H1 (cell line): ENCODE data around the gene KIF1B. TPM values are rescaled to one million over a fixed set of nuclear protein-coding genes. Genes with fewer than 3 reads are reported as not detected.

Experiments
- CTCF ChIA-PET: fragments of 300-600 bp; sonication (Branson Sonifier 250); formaldehyde crosslinking; loops from one replicate; lab custom pipeline; 2021; ENCODE audit not compliant: partially characterized antibody; lab: Charles Lee
- POLR2A ChIA-PET: fragments of 300-600 bp; sonication (Branson Sonifier 250); formaldehyde crosslinking; loops from one replicate; lab custom pipeline; 2021; ENCODE audit warnings: inconsistent platforms; ENCODE audit not compliant: partially characterized antibody; lab: Charles Lee
- DNase-seq, 2 experiments: peaks; one replicate each; pipeline versions ENCODE4 v3.0.0 to v3.0.0-alpha.2; 2010 to 2022; ENCODE audit warnings: low spot score in 2 of 2, low read depth in 1 of 2, mixed read lengths in 1 of 2
- FAIRE-seq: peaks from 2 replicates; lab custom pipeline; 2011; peaks lifted over from hg19 to GRCh38; lab: Jason Lieb, UNC
- H2AFZ ChIP-seq: 2 replicates; pipeline ENCODE4 v1.8.1; 2012; ENCODE audit warnings: low read length, inconsistent platforms
- H2AK5ac ChIP-seq: 2 replicates; pipeline ENCODE4 v1.6.1; 2013; ENCODE audit warnings: low read depth, low read length
- H2BK120ac ChIP-seq: replicated peaks from 2 replicates; pipeline ENCODE3; 2013; ENCODE audit warnings: low read depth, low read length, inconsistent platforms
- H2BK12ac ChIP-seq: 2 replicates; pipeline ENCODE4 v1.6.1; 2013; ENCODE audit warnings: low read depth, low read length
- H2BK15ac ChIP-seq: 2 replicates; pipeline ENCODE4 v1.6.1; 2013; ENCODE audit warnings: low read length
- H2BK20ac ChIP-seq: 2 replicates; pipeline ENCODE4 v1.6.1; 2013; ENCODE audit warnings: low read length
- H2BK5ac ChIP-seq: 2 replicates; pipeline ENCODE4 v1.6.1; 2013; ENCODE audit warnings: low read depth, low read length
- H3K14ac ChIP-seq: 2 replicates; pipeline ENCODE4 v1.6.1; 2013; ENCODE audit warnings: inconsistent platforms; ENCODE audit not compliant: insufficient read length
- H3K18ac ChIP-seq: 2 replicates; pipeline ENCODE4 v1.6.1; 2013; ENCODE audit warnings: low read length; ENCODE audit errors: extremely low read depth
- H3K23ac ChIP-seq: 2 replicates; pipeline ENCODE4 v1.6.1; 2013; ENCODE audit warnings: inconsistent platforms; ENCODE audit not compliant: insufficient read length
- H3K23me2 ChIP-seq: 2 replicates; pipeline ENCODE4 v1.6.1; 2013; ENCODE audit warnings: low read depth, low read length
- H3K27ac ChIP-seq: 2 replicates; pipeline ENCODE4 v1.6.1; 2011; ENCODE audit warnings: low read depth, low read length, inconsistent platforms
- H3K27me3 ChIP-seq, 4 experiments: replicated peaks in 1 of 4; 1 replicate in 1 of 4; 2 replicates in 3 of 4; pipeline versions ENCODE4 v1.6.1 to v1.8.1; 2011 to 2013; ENCODE audit warnings: low read length in 3 of 4, mild to moderate bottlenecking in 3 of 4, inconsistent platforms in 2 of 4, mixed read lengths in 2 of 4, moderate library complexity in 1 of 4; ENCODE audit not compliant: control insufficient read depth in 3 of 4, insufficient read depth in 3 of 4; ENCODE audit errors: extremely low read depth in 1 of 4
- H3K36me3 ChIP-seq, 4 experiments: 2 replicates each; pipeline versions ENCODE4 v1.6.1 to v1.8.1; 2011 to 2013; ENCODE audit warnings: mild to moderate bottlenecking in 4 of 4, low read length in 3 of 4, moderate library complexity in 2 of 4, control low read depth in 1 of 4, inconsistent platforms in 1 of 4; ENCODE audit not compliant: insufficient read depth in 4 of 4, control insufficient read depth in 2 of 4
- H3K4ac ChIP-seq: replicated peaks from 2 replicates; pipeline ENCODE3; 2013; ENCODE audit warnings: low read length, low read depth, mixed read lengths, inconsistent platforms; ENCODE audit not compliant: insufficient read length
- H3K4me1 ChIP-seq, 4 experiments: replicated peaks in 1 of 4; 1 replicate in 1 of 4; 2 replicates in 3 of 4; pipeline versions ENCODE4 v1.6.1 to v1.8.1; 2011 to 2013; ENCODE audit warnings: low read length in 3 of 4, inconsistent platforms in 2 of 4, mixed read lengths in 1 of 4; ENCODE audit not compliant: insufficient read depth in 4 of 4, control insufficient read depth in 3 of 4
- H3K4me2 ChIP-seq, 2 experiments: 2 replicates each; pipeline versions ENCODE4 v1.6.1 to v1.8.1; 2011 to 2013; ENCODE audit warnings: low read depth in 2 of 2, low read length in 2 of 2, control low read depth in 1 of 2, inconsistent platforms in 1 of 2, mild to moderate bottlenecking in 1 of 2; ENCODE audit not compliant: insufficient read depth in 1 of 2
- H3K4me3 ChIP-seq, 4 experiments: fragments of 200-600, 300-600 bp in 1 of 4; sonication (generic), shearing (Covaris generic), sonication (Bioruptor Twin) in 1 of 4; 2 replicates each; pipeline versions ENCODE4 v1.5.1 to v1.8.1; 2011 to 2016; ENCODE audit warnings: low read length in 4 of 4, low read depth in 3 of 4, control low read depth in 2 of 4, inconsistent platforms in 2 of 4, mild to moderate bottlenecking in 2 of 4, mixed read lengths in 1 of 4, moderate library complexity in 1 of 4; ENCODE audit not compliant: insufficient read depth in 2 of 4; ENCODE audit errors: extremely low read depth in 1 of 4
- H3K56ac ChIP-seq: replicated peaks from 2 replicates; pipeline ENCODE3; 2013; ENCODE audit warnings: low read depth, mild to moderate bottlenecking, mixed read lengths, low read length, inconsistent platforms; ENCODE audit not compliant: insufficient read length
- H3K79me1 ChIP-seq: 2 replicates; pipeline ENCODE4 v1.6.1; 2013; ENCODE audit warnings: low read depth, low read length, control low read depth
- H3K79me2 ChIP-seq, 2 experiments: 2 replicates each; pipeline versions ENCODE4 v1.6.1 to v1.8.1; 2012 to 2013; ENCODE audit warnings: low read length in 2 of 2, mild to moderate bottlenecking in 2 of 2, inconsistent platforms in 1 of 2; ENCODE audit not compliant: insufficient read depth in 2 of 2, control insufficient read depth in 1 of 2
- H3K9ac ChIP-seq, 4 experiments: replicated peaks in 1 of 4; 1 replicate in 1 of 4; 2 replicates in 3 of 4; pipeline versions ENCODE4 v1.6.1 to v1.8.1; 2011 to 2013; ENCODE audit warnings: low read depth in 3 of 4, low read length in 3 of 4, control low read depth in 2 of 4, mild to moderate bottlenecking in 2 of 4, moderate library complexity in 2 of 4, inconsistent platforms in 1 of 4; ENCODE audit errors: extremely low read depth in 1 of 4
- H3K9me3 ChIP-seq, 2 experiments: 2 replicates each; pipeline versions ENCODE4 v1.6.1 to v1.8.1; 2012 to 2013; ENCODE audit warnings: mild to moderate bottlenecking in 2 of 2, moderate library complexity in 2 of 2, control low read depth in 1 of 2, inconsistent platforms in 1 of 2, low read depth in 1 of 2, low read length in 1 of 2, mixed read lengths in 1 of 2; ENCODE audit not compliant: insufficient read depth in 2 of 2
- H4K20me1 ChIP-seq, 2 experiments: replicated peaks in 1 of 2; 2 replicates each; pipeline versions ENCODE3 to v1.8.1; 2011 to 2013; ENCODE audit warnings: inconsistent platforms in 2 of 2, low read length in 2 of 2, mild to moderate bottlenecking in 1 of 2; ENCODE audit not compliant: insufficient read depth in 2 of 2, control insufficient read depth in 1 of 2
- H4K5ac ChIP-seq: 2 replicates; pipeline ENCODE4 v1.6.1; 2013; ENCODE audit warnings: low read length, low read depth, mixed read lengths, inconsistent platforms; ENCODE audit not compliant: insufficient read length
- H4K8ac ChIP-seq: 2 replicates; pipeline ENCODE4 v1.8.0; 2013; ENCODE audit warnings: mild to moderate bottlenecking, moderate library complexity, low read length, inconsistent platforms; ENCODE audit not compliant: insufficient read depth; ENCODE audit errors: extremely low read depth
- H4K91ac ChIP-seq: replicated peaks from 2 replicates; pipeline ENCODE3; 2013; ENCODE audit warnings: low read length, mixed read lengths, inconsistent platforms; ENCODE audit not compliant: insufficient read length
- WGBS, 2 experiments: shearing (Covaris generic) in 1 of 2; methylation state at CpG; one replicate each; pipeline versions ENCODE4 v1.1.6 to v1.1.7; 2013 to 2015; ENCODE audit warnings: low lambda C conversion rate in 2 of 2, mixed read lengths in 2 of 2, inconsistent platforms in 1 of 2, low coverage in 1 of 2, missing lambda C conversion rate in 1 of 2; ENCODE audit not compliant: insufficient replicate concordance in 2 of 2, insufficient coverage in 1 of 2, insufficient read length in 1 of 2; ENCODE audit errors: extremely low coverage in 1 of 2, missing lambda C conversion rate in 1 of 2; 5-methylcytosine and 5-hydroxymethylcytosine counted together
- polyA plus RNA-seq, 7 experiments: library from polyadenylated mRNA; depleted of rRNA in 3 of 7; stranded (reverse) in 5 of 7; unstranded in 2 of 7; fragments of >200 nt in 5 of 7; fragments of 200-250 nt in 2 of 7; gene quantifications; 1 replicate in 5 of 7; 2 replicates in 1 of 7; 4 replicates in 1 of 7; pipeline versions ENCODE4 v1.2.1 to v1.2.3, GENCODE V29; 2011 to 2013; ENCODE audit warnings: missing spikeins in 2 of 7, mixed read lengths in 2 of 7
- total RNA-seq: library from RNA; stranded (reverse); fragmentation: NEBNext Ultra II Directional; extraction: Animal tissue kit (Norgen Biotek cat#: 25700); gene quantifications from 2 replicates; pipeline ENCODE4 v1.2.1, GENCODE V29; 2021

The KIF1B gene
- total and polyA plus RNA-seq, 2 of the 8 experiments (the other 6 are each of a cell fraction or from before 2014, with no cell fraction given): 39.1 to 74.2 TPM

- 95% methylated on average over 3 of the region's 3 CpGs; no CpG with 5 or more reads in 1 of the 2 experiments for WGBS, 2 experiments
- DNase-seq: no peak
- Histone ChIP-seq H3K4me2 (no peak overlapping the region), H3K27me3 (no peaks in the 10 kb centered on the region), H3K4me3 (no peak overlapping the region), H2BK20ac (no peak overlapping the region), H3K9me3 (no peaks in the 10 kb centered on the region), H4K20me1 (no peaks in the 10 kb centered on the region), H3K4me1 (no peaks in the 10 kb centered on the region), H3K79me2 (no peaks in the 10 kb centered on the region; a peak in 1 of 4 replicates), H2BK12ac (no peak overlapping the region), H3K23me2 (no peaks in the 10 kb centered on the region), H3K36me3 (peaks cover 5 to 49% (median 16%) of the 10 kb centered on the region in 4 experiments), H2BK5ac (no peak overlapping the region), H3K79me1 (no peaks in the 10 kb centered on the region; the same call in 1 of the 2 replicates), H4K5ac (no peak overlapping the region), H3K56ac (no peak overlapping the region), H3K4ac (no peak overlapping the region), H3K27ac (no peak overlapping the region), H2BK15ac (no peak overlapping the region), H3K23ac (no peak overlapping the region), H3K14ac (no peak overlapping the region), H2AK5ac (no peak overlapping the region), H4K91ac (no peak overlapping the region), H4K8ac (no peak overlapping the region), H3K18ac (no peak overlapping the region), H2AFZ (no peak overlapping the region), H2BK120ac (no peak overlapping the region), H3K9ac (no peak overlapping the region)
- no peak for FAIRE-seq
- CTCF ChIA-PET: no interaction called here
- POLR2A ChIA-PET: interaction anchor here (0.7 kb wide), 1 partner anchor 33 kb away, joined by 4 read pairs; no protein-coding TSS in a partner anchor
These were observed 75.9 kb downstream of the KIF1B start for GRCh38 chr1:10286244-10286643.
